Activated CD4-positive, alpha-beta T cell treated with anti-CD3 and anti-CD28 coated beads, Interleukin-2, amount 10 ng/mL, durations not matched to agents 7 days and 5 days (primary cell): Measurements from ENCODE around the gene SYNE1. TPM values are rescaled to one million over a fixed set of nuclear protein-coding genes. Genes with fewer than 3 reads are reported as not detected.
A peak's percentile ranks its signal among the peaks of the same experiment; 100 is the strongest.
"Not testable (repeated sequence)": the region's sequence is repeated elsewhere in the genome, so short reads cannot be mapped to it uniquely, and the experiment has no call there.

ENCODE experiments used
- CTCF ChIA-PET: fragments of 350-600 bp; sonication (Branson Sonifier 250); formaldehyde crosslinking; loops from one replicate; lab custom pipeline; 2021; ENCODE audit warnings: antibody characterized with exemption; lab: Charles Lee
- POLR2A ChIA-PET: fragments of 350-600 bp; sonication (Branson Sonifier 250); formaldehyde crosslinking; loops from one replicate; lab custom pipeline; 2021; ENCODE audit warnings: antibody characterized with exemption; lab: Charles Lee
- DNase-seq: peaks from one replicate; pipeline ENCODE4 v3.0.0-alpha.2; 2020
- H3K27ac Mint-ChIP-seq: one replicate; pipeline ENCODE4 v1.8.0; 2021; ENCODE audit warnings: mild to moderate bottlenecking, moderate library complexity, mixed read lengths
- H3K27me3 Mint-ChIP-seq: one replicate; pipeline ENCODE4 v1.8.0; 2021; ENCODE audit warnings: mixed read lengths
- H3K36me3 Mint-ChIP-seq: one replicate; pipeline ENCODE4 v1.8.0; 2021; ENCODE audit warnings: low read depth, mixed read lengths
- H3K4me1 Mint-ChIP-seq: one replicate; pipeline ENCODE4 v1.8.0; 2021; ENCODE audit warnings: mixed read lengths
- H3K4me3 Mint-ChIP-seq: one replicate; pipeline ENCODE4 v1.8.0; 2021; ENCODE audit warnings: mild to moderate bottlenecking, moderate library complexity, mixed read lengths
- H3K9me3 Mint-ChIP-seq: one replicate; pipeline ENCODE4 v1.8.0; 2021; ENCODE audit warnings: mixed read lengths
- total RNA-seq, 2 experiments: library from RNA; stranded (reverse); gene quantifications; one replicate each; pipeline ENCODE4 v1.2.3, GENCODE V29; 2021

The SYNE1 gene
- total RNA-seq, 2 experiments from 2014 or later, result 98.4 to 99.3 TPM

DNA sequence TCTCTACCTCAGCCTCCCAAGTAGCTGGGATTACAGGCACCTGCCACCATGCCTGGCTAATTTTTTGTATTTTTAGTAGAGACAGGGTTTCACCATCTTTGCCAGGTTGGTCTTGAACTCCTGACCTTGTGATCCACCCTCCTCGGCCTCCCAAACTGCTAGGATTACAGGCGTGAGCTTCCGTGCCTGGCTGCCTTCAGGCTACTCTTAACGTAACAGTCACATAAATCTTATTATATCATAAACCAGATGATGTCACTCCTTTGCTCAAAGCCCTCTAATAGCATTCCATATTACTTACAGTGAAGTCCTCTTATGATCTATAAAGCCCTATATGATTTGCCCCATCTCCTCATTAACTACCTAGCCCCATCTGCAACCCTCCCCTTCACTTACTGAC is 9.6 kb upstream of the SYNE1 start:
- H3K27me3 Mint-ChIP-seq, H3K4me3 Mint-ChIP-seq, POLR2A ChIA-PET, DNase-seq, H3K4me1 Mint-ChIP-seq, H3K27ac Mint-ChIP-seq, H3K36me3 Mint-ChIP-seq, H3K9me3 Mint-ChIP-seq, CTCF ChIA-PET: not testable (repeated sequence)

- H3K9me3 Mint-ChIP-seq, result no peaks in the 10 kb centered on the region
- peaks cover 3% of the 10 kb centered on the region for H3K4me1 Mint-ChIP-seq
- CTCF ChIA-PET, result no interaction called here
- POLR2A ChIA-PET, result no interaction called here
- H3K27ac Mint-ChIP-seq, result no peak overlapping the region
- peaks cover 2% of the 10 kb centered on the region for H3K36me3 Mint-ChIP-seq
- H3K4me3 Mint-ChIP-seq, result no peak overlapping the region
- DNase-seq, result peak; percentile 18
- peaks cover 12% of the 10 kb centered on the region for H3K27me3 Mint-ChIP-seq
These were observed 5.6 kb upstream of the SYNE1 start for GRCh38 chr6:152642578-152643375.

DNA sequence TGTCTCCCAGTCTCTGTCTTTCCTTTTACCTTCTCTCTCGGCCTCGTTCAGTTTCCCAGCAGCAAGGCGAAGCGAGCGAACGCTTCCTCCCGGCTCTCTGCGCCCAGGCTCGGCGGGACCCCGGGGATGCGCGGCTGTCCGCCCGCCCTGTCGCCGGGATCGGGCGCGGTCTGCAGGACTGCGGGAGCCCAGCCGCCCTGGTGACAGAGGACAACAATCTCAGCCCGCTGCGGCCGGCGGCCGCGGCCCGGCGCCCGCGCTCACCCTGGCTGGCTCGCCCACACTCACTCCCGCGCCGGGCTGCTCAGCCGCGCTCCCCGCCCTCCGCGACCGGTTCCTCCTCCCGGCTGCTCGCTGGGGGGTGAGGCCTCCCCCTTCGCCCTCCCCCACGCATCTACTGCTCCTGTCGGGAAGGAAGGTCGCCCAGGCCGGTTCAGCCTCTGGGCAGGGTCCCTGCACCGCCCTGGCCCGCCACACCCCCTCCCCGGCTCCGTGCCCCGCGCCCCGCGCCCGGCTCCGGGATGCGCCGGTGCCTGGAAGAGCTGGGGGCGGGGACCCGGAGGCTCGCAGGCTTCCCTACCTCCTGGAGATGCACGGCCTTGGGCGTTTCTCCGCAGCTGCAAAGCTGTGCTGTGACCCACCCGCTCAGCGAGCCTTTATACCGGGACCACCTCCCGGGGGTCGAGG is 410 bp downstream of the SYNE1 start:
- Mint-ChIP-seq H3K4me1 (peaks cover 15% of the 10 kb centered on the region), H3K27ac (no peak overlapping the region), H3K27me3 (peaks cover 46% of the 10 kb centered on the region), H3K9me3 (no peaks in the 10 kb centered on the region), H3K4me3 (peak overlapping the region; percentile 57), H3K36me3 (peaks cover 2% of the 10 kb centered on the region)
- CTCF ChIA-PET, result no interaction called here
- POLR2A ChIA-PET, result no interaction called here
- DNase-seq, result no peak

- POLR2A ChIA-PET, result no interaction called here
- H3K27ac Mint-ChIP-seq, result no peak overlapping the region
- peak overlapping the region; percentile 57 for H3K4me3 Mint-ChIP-seq
- peaks cover 48% of the 10 kb centered on the region for H3K27me3 Mint-ChIP-seq
- peaks cover 15% of the 10 kb centered on the region for H3K4me1 Mint-ChIP-seq
- H3K36me3 Mint-ChIP-seq, result peaks cover 2% of the 10 kb centered on the region
- H3K9me3 Mint-ChIP-seq, result no peaks in the 10 kb centered on the region
- CTCF ChIA-PET, result no interaction called here
- DNase-seq, result no peak
These were observed 1.0 kb downstream of the SYNE1 start for GRCh38 chr6:152636021-152636608.

GRCh38 chr6:152634773-152635172 is 2.4 kb downstream of the SYNE1 start:
- CTCF ChIA-PET, result no interaction called here
- peak; percentile 21 for DNase-seq
- H3K9me3 Mint-ChIP-seq, result no peaks in the 10 kb centered on the region
- H3K27me3 Mint-ChIP-seq, result peaks cover 48% of the 10 kb centered on the region
- peaks cover 15% of the 10 kb centered on the region for H3K4me1 Mint-ChIP-seq
- H3K4me3 Mint-ChIP-seq, result no peak overlapping the region
- peaks cover 2% of the 10 kb centered on the region for H3K36me3 Mint-ChIP-seq
- no peak overlapping the region for H3K27ac Mint-ChIP-seq
- POLR2A ChIA-PET, result no interaction called here

DNA sequence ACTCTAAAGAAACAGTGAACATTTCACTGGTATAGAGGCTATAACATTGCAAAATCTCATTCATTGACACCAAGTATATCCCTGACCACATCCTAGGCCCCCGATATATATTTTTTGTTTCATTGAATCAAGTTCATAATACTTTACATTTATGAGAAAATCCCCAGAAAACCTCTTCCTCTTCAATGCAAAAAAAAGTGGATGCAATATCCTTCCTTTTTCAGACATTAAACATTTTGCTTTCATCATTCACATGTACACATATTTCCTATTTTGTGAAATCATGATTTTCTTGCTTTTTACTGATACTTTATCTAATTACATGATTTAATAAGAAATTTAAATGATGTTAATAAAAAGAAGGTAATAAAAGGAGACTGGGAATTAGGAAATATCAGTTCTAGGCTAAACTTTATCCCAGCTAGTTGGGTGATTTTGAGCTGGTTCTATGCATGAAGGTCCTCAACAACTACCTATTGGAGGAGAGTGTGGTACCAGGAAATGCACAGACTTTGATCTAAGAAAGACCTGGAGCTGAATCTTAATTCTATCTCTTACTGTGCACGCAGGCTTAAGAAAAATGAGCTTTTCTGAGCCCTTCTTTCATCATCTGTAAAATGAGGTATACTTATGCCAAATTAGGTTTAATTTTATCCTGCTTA is 4.9 kb downstream of the SYNE1 start:
- Mint-ChIP-seq H3K4me1 (peaks cover 12% of the 10 kb centered on the region), H3K36me3 (no peaks in the 10 kb centered on the region), H3K4me3 (no peak overlapping the region), H3K27me3 (peaks cover 34% of the 10 kb centered on the region), H3K27ac (no peak overlapping the region), H3K9me3 (no peaks in the 10 kb centered on the region)
- DNase-seq, result no peak
- ChIA-PET POLR2A (no interaction called here), CTCF (interaction anchor here (0.9 kb wide), 1 partner anchor 57 kb away, joined by 3 read pairs; no protein-coding TSS in a partner anchor)

DNA sequence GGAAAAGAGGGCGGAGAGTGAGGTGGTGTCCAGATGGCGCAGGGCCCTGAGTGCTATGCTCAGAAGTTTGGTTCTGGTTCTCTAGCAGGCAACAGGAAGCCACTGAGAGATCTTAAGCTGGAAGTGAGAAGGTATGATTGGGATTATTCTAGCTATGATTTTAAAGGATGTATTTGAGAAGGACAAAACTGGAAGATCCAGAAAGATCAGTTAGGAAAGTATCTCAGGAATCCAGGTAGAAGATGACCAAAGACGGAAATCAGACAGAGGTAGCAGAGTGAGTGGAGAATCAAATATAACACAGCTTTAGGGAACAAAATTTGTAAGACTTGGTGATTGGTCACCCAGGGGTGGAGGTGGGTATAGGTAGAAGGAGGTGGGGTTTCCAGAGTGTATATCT is 5.8 kb downstream of the SYNE1 start:
- peaks cover 30% of the 10 kb centered on the region for H3K27me3 Mint-ChIP-seq
- no peaks in the 10 kb centered on the region for H3K36me3 Mint-ChIP-seq
- no peaks in the 10 kb centered on the region for H3K9me3 Mint-ChIP-seq
- CTCF ChIA-PET, result no interaction called here
- no peak for DNase-seq
- H3K27ac Mint-ChIP-seq, result no peak overlapping the region
- no peak overlapping the region for H3K4me3 Mint-ChIP-seq
- POLR2A ChIA-PET, result no interaction called here
- peaks cover 10% of the 10 kb centered on the region for H3K4me1 Mint-ChIP-seq

- H3K27me3 Mint-ChIP-seq, result peaks cover 26% of the 10 kb centered on the region
- CTCF ChIA-PET, result no interaction called here
These were observed 6.3 kb downstream of the SYNE1 start for GRCh38 chr6:152630832-152631231.

GRCh38 chr6:152625213-152625612 is 11.9 kb downstream of the SYNE1 start:
- DNase-seq, result no peak
- Mint-ChIP-seq H3K4me1 (no peaks in the 10 kb centered on the region), H3K36me3 (no peaks in the 10 kb centered on the region), H3K9me3 (no peaks in the 10 kb centered on the region), H3K27me3 (peaks cover 7% of the 10 kb centered on the region), H3K4me3 (no peak overlapping the region), H3K27ac (no peak overlapping the region)
- POLR2A ChIA-PET, result no interaction called here
- CTCF ChIA-PET, result no interaction called here

More at GRCh38 chr6:152630832-152631231, 6.3 kb downstream of the SYNE1 start:
- Mint-ChIP-seq H3K36me3 (no peaks in the 10 kb centered on the region), H3K4me1 (peaks cover 5% of the 10 kb centered on the region), H3K27ac (no peak overlapping the region), H3K4me3 (no peak overlapping the region), H3K9me3 (no peaks in the 10 kb centered on the region)
- DNase-seq, result no peak
- POLR2A ChIA-PET, result no interaction called here

- H3K27ac Mint-ChIP-seq, H3K4me1 Mint-ChIP-seq, H3K9me3 Mint-ChIP-seq, CTCF ChIA-PET, H3K4me3 Mint-ChIP-seq, H3K36me3 Mint-ChIP-seq, H3K27me3 Mint-ChIP-seq, DNase-seq, POLR2A ChIA-PET: not testable (repeated sequence)
These were observed 22.4 kb downstream of the SYNE1 start for GRCh38 chr6:152614776-152615175.

DNA sequence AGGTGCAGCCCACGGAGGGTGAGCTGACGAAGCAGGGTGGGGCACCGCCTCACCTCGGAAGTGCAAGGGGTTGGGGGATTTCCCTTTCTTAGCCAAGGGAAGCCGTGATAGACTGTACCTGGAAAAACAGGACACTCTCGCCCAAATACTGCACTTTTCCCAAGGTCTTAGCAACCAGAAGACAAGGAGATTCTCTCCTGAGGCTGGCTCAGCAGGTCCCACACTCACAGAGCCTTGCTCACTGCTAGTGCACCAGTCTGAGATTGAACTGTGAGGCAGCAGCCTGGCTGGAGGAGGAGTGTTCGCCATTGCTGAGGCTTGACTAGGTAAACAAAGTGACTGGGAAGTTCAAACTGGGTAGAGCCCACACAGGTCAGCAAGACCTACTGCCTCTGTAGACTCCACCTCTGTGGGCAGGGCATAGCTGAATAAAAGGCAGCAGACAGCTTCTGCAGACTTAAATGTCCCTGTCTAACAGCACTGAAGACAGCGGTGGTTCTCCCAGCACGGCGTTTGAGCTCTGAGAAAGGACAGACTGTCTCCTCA is 28.0 kb downstream of the SYNE1 start:
- H3K4me1 Mint-ChIP-seq, result no peaks in the 10 kb centered on the region
- peaks cover 3% of the 10 kb centered on the region for H3K27me3 Mint-ChIP-seq
- no peak overlapping the region for H3K27ac Mint-ChIP-seq
- CTCF ChIA-PET, result no interaction called here
- no peaks in the 10 kb centered on the region for H3K36me3 Mint-ChIP-seq
- DNase-seq, result no peak
- H3K4me3 Mint-ChIP-seq, result no peak overlapping the region
- H3K9me3 Mint-ChIP-seq, result no peaks in the 10 kb centered on the region
- POLR2A ChIA-PET, result no interaction called here

GRCh38 chr6:152605941-152606340 is 31.2 kb downstream of the SYNE1 start:
- ChIA-PET POLR2A (no interaction called here), CTCF (no interaction called here)
- Mint-ChIP-seq H3K36me3 (no peaks in the 10 kb centered on the region), H3K9me3 (no peaks in the 10 kb centered on the region), H3K27ac (no peak overlapping the region), H3K4me3 (no peak overlapping the region), H3K4me1 (no peaks in the 10 kb centered on the region), H3K27me3 (peaks cover 5% of the 10 kb centered on the region)
- no peak for DNase-seq

DNA sequence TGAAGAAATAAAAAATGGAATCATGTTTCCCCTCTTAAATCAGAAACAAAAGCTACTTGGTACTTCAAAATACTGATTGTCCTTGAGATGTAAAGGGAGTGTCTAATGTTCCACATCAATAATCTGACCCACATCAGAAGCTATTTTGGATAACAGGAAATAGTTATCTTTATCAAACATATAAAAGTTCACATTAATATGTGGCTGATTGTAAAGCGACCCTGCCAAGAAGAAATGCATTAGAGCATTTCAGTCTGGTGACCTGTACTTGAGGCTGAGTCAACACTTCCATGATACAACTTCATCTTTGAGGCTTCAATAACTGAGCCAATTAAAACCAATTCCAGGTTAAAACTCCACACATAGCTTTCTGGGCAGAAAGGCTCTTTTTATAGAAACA is 31.8 kb downstream of the SYNE1 start:
- Mint-ChIP-seq H3K36me3 (no peaks in the 10 kb centered on the region), H3K27ac (no peak overlapping the region), H3K4me1 (no peaks in the 10 kb centered on the region), H3K9me3 (no peaks in the 10 kb centered on the region), H3K27me3 (peaks cover 4% of the 10 kb centered on the region), H3K4me3 (no peak overlapping the region)
- ChIA-PET CTCF (no interaction called here), POLR2A (no interaction called here)
- DNase-seq, result no peak
